ENCODE results near the gene HOXA9. TPM values are rescaled to one million over a fixed set of nuclear protein-coding genes. Genes with fewer than 3 reads are reported as not detected.

HOXA9 gene
- total RNA-seq, 4 donors from 2014 or later, result 0.63 to 1.9 (median 0.67) TPM; not detected in 1

- H3K4me1 ChIP-seq, result peaks cover 11 to 17% of the 10 kb centered on the region in 2 donors
- H3K27me3 ChIP-seq, result peaks cover 81% of the 10 kb centered on the region
- peak overlapping the region in 1 of 3 donors; percentile 14 for H3K4me3 ChIP-seq (replicated peaks in 1 of 3)
- H3K36me3 ChIP-seq, result no peaks in the 10 kb centered on the region
- DNase-seq, result no peak
- peak overlapping the region in 1 of 3 donors; percentile 55 for H3K27ac ChIP-seq
- 3 to 15% methylated on average over 29 of the region's 29 CpGs for WGBS, 2 donors
- intact Hi-C loops (cut with DNase I), result no loop called here
- TF ChIP-seq POLR2A (IDR thresholded peaks at IDR 0.05), result no peak
- no peak for TF ChIP-seq CTCF (IDR thresholded peaks at IDR 0.05)
- H3K9me3 ChIP-seq, result no peaks in the 10 kb centered on the region
These were observed 22.7 kb downstream of the HOXA9 start for GRCh38 chr7:27142580-27143022.

GRCh38 chr7:27141923-27142579 lies 23.3 kb downstream of the HOXA9 start:
- Histone ChIP-seq H3K36me3 (no peaks in the 10 kb centered on the region), H3K9me3 (no peaks in the 10 kb centered on the region), H3K27me3 (peaks cover 78% of the 10 kb centered on the region), H3K4me1 (peaks cover 11 to 16% of the 10 kb centered on the region in 2 donors), H3K27ac (peak overlapping the region in 1 of 3 donors; percentile 55), H3K4me3 (replicated peaks in 1 of 3) (peak overlapping the region in 1 of 3 donors; percentile 14)
- 20 to 24% methylated on average over 27 to 30 of the region's 30 CpGs for WGBS, 2 donors
- DNase-seq, result no peak
- intact Hi-C loops (cut with DNase I), result no loop called here
- TF ChIP-seq CTCF (IDR thresholded peaks at IDR 0.05) (no peak), POLR2A (IDR thresholded peaks at IDR 0.05) (no peak)

- Histone ChIP-seq H3K27ac (no peak overlapping the region), H3K4me1 (peaks cover 11 to 16% of the 10 kb centered on the region in 2 donors), H3K9me3 (no peaks in the 10 kb centered on the region), H3K36me3 (no peaks in the 10 kb centered on the region), H3K4me3 (replicated peaks in 1 of 3) (no peak overlapping the region), H3K27me3 (peaks cover 79% of the 10 kb centered on the region)
- DNase-seq, result no peak
- intact Hi-C loops (cut with DNase I), result no loop called here
- 33 to 50% methylated on average over 18 of the region's 18 CpGs for WGBS, 2 donors
- TF ChIP-seq POLR2A (IDR thresholded peaks at IDR 0.05) (no peak), CTCF (IDR thresholded peaks at IDR 0.05) (no peak)
These were observed 24.0 kb downstream of the HOXA9 start for GRCh38 chr7:27141137-27141922.

GRCh38 chr7:27140126-27140857 lies 25.0 kb downstream of the HOXA9 start:
- H3K4me1 ChIP-seq, result peaks cover 11 to 16% of the 10 kb centered on the region in 2 donors
- H3K36me3 ChIP-seq, result no peaks in the 10 kb centered on the region
- no peaks in the 10 kb centered on the region for H3K9me3 ChIP-seq
- H3K27me3 ChIP-seq, result peaks cover 80% of the 10 kb centered on the region
- no peak overlapping the region for H3K27ac ChIP-seq
- no peak overlapping the region for H3K4me3 ChIP-seq (replicated peaks in 1 of 3)
- intact Hi-C loops (cut with DNase I), result no loop called here
- no peak for DNase-seq
- TF ChIP-seq POLR2A (IDR thresholded peaks at IDR 0.05), result no peak
- no peak for TF ChIP-seq CTCF (IDR thresholded peaks at IDR 0.05)
- WGBS, 2 donors, result 33 to 50% methylated on average over 15 of the region's 15 CpGs
